ENCODE data around the gene ITGB6. TPM values are rescaled to one million over a fixed set of nuclear protein-coding genes. Genes with fewer than 3 reads are reported as not detected.

Gene ITGB6
- total RNA-seq, 2 experiments from 2014 or later: not detected

- ChIA-PET CTCF (interaction anchor here (0.5 kb wide), 1 partner anchor 41 kb away, joined by 3 read pairs; no protein-coding TSS in a partner anchor), POLR2A (no interaction called here)
- H3K9me3 Mint-ChIP-seq: no peaks in the 10 kb centered on the region
- peaks cover 34% of the 10 kb centered on the region for H3K4me1 Mint-ChIP-seq
- no peak overlapping the region for H3K27ac Mint-ChIP-seq
- no peak for DNase-seq
- H3K36me3 Mint-ChIP-seq (ENCODE audit: low read depth): no peaks in the 10 kb centered on the region
- peaks cover 6% of the 10 kb centered on the region for H3K27me3 Mint-ChIP-seq
- no peak overlapping the region for H3K4me3 Mint-ChIP-seq
Observed at GRCh38 chr2:160227293-160227915, 27.3 kb upstream of the ITGB6 start.

GRCh38 chr2:160226367-160226766 is 26.3 kb upstream of the ITGB6 start:
- Mint-ChIP-seq H3K36me3 (ENCODE audit: low read depth) (no peaks in the 10 kb centered on the region), H3K4me3 (no peak overlapping the region), H3K27ac (no peak overlapping the region), H3K4me1 (peaks cover 43% of the 10 kb centered on the region), H3K27me3 (peaks cover 6% of the 10 kb centered on the region), H3K9me3 (no peaks in the 10 kb centered on the region)
- ChIA-PET CTCF (interaction anchor here (0.5 to 2.4 kb wide), 4 partner anchors 16 to 743 kb away, joined by 3 to 7 read pairs (median 4); no protein-coding TSS in a partner anchor), POLR2A (no interaction called here)
- DNase-seq: no peak

GRCh38 chr2:160225722-160226121 is 25.6 kb upstream of the ITGB6 start:
- no peak for DNase-seq
- Mint-ChIP-seq H3K27ac (no peak overlapping the region), H3K9me3 (no peaks in the 10 kb centered on the region), H3K4me3 (no peak overlapping the region), H3K36me3 (ENCODE audit: low read depth) (no peaks in the 10 kb centered on the region), H3K27me3 (peaks cover 6% of the 10 kb centered on the region), H3K4me1 (peaks cover 49% of the 10 kb centered on the region)
- ChIA-PET POLR2A (no interaction called here), CTCF (interaction anchor here (1.1 to 2.4 kb wide), 3 partner anchors 16 to 116 kb away, joined by 3 to 7 read pairs (median 4); no protein-coding TSS in a partner anchor)

- DNase-seq: no peak
- POLR2A ChIA-PET: interaction anchor here (0.9 kb wide), 1 partner anchor 46 kb away, joined by 3 read pairs; no protein-coding TSS in a partner anchor
- no peaks in the 10 kb centered on the region for H3K9me3 Mint-ChIP-seq
- H3K36me3 Mint-ChIP-seq (ENCODE audit: low read depth): no peaks in the 10 kb centered on the region
- H3K27ac Mint-ChIP-seq: peak overlapping the region; percentile 41
- CTCF ChIA-PET: interaction anchor here (1.4 to 2.4 kb wide), 2 partner anchors 27 to 46 kb away, joined by 6 to 7 read pairs; no protein-coding TSS in a partner anchor
- H3K4me1 Mint-ChIP-seq: peaks cover 60% of the 10 kb centered on the region
- H3K4me3 Mint-ChIP-seq: no peak overlapping the region
- H3K27me3 Mint-ChIP-seq: peaks cover 4% of the 10 kb centered on the region
Observed at GRCh38 chr2:160224507-160224906, 24.4 kb upstream of the ITGB6 start.

- H3K36me3 Mint-ChIP-seq (ENCODE audit: low read depth): no peaks in the 10 kb centered on the region
- peaks cover 64% of the 10 kb centered on the region for H3K4me1 Mint-ChIP-seq
- peak; percentile 21 for DNase-seq
- peaks cover 2% of the 10 kb centered on the region for H3K27me3 Mint-ChIP-seq
- CTCF ChIA-PET: interaction anchor here (1.4 kb wide), 1 partner anchor 28 kb away, joined by 6 read pairs; no protein-coding TSS in a partner anchor
- H3K9me3 Mint-ChIP-seq: no peaks in the 10 kb centered on the region
- POLR2A ChIA-PET: interaction anchor here (0.9 kb wide), 1 partner anchor 46 kb away, joined by 3 read pairs; no protein-coding TSS in a partner anchor
- peak overlapping the region; percentile 36 for H3K4me3 Mint-ChIP-seq
- peak overlapping the region; percentile 41 for H3K27ac Mint-ChIP-seq
Observed at GRCh38 chr2:160224060-160224459, 24.0 kb upstream of the ITGB6 start.

- ChIA-PET CTCF (interaction anchor here (1.4 kb wide), 1 partner anchor 28 kb away, joined by 6 read pairs; no protein-coding TSS in a partner anchor), POLR2A (no interaction called here)
- H3K27ac Mint-ChIP-seq: no peak overlapping the region
- no peaks in the 10 kb centered on the region for H3K9me3 Mint-ChIP-seq
- H3K27me3 Mint-ChIP-seq: peaks cover 2% of the 10 kb centered on the region
- peaks cover 64% of the 10 kb centered on the region for H3K4me1 Mint-ChIP-seq
- no peaks in the 10 kb centered on the region for H3K36me3 Mint-ChIP-seq (ENCODE audit: low read depth)
- H3K4me3 Mint-ChIP-seq: no peak overlapping the region
- no peak for DNase-seq
Observed at GRCh38 chr2:160223560-160223959, 23.5 kb upstream of the ITGB6 start.

- Mint-ChIP-seq H3K9me3 (no peaks in the 10 kb centered on the region), H3K27ac (no peak overlapping the region), H3K4me1 (peaks cover 64% of the 10 kb centered on the region), H3K36me3 (ENCODE audit: low read depth) (no peaks in the 10 kb centered on the region), H3K4me3 (no peak overlapping the region), H3K27me3 (peaks cover 2% of the 10 kb centered on the region)
- no peak for DNase-seq
- POLR2A ChIA-PET: no interaction called here
- CTCF ChIA-PET: no interaction called here
Observed at GRCh38 chr2:160222546-160223283, 22.6 kb upstream of the ITGB6 start.

- Mint-ChIP-seq H3K36me3 (ENCODE audit: low read depth) (no peaks in the 10 kb centered on the region), H3K4me3 (no peak overlapping the region), H3K27ac (no peak overlapping the region)
Observed at GRCh38 chr2:160221391-160222276, 21.6 kb upstream of the ITGB6 start.

GRCh38 chr2:160220545-160221009 is 20.5 kb upstream of the ITGB6 start:
- H3K27me3 Mint-ChIP-seq: peaks cover 13% of the 10 kb centered on the region
- peak; percentile 45 for DNase-seq
- peaks cover 60% of the 10 kb centered on the region for H3K4me1 Mint-ChIP-seq
- ChIA-PET CTCF (interaction anchor here (0.8 to 2.0 kb wide), 4 partner anchors 11 to 774 kb away, joined by 3 to 10 read pairs (median 4); no protein-coding TSS in a partner anchor), POLR2A (interaction anchor here (0.9 to 1.6 kb wide), 4 partner anchors 12 to 446 kb away, joined by 3 to 4 read pairs (median 3); no protein-coding TSS in a partner anchor)
- no peak overlapping the region for H3K4me3 Mint-ChIP-seq
- H3K9me3 Mint-ChIP-seq: no peaks in the 10 kb centered on the region
- H3K36me3 Mint-ChIP-seq (ENCODE audit: low read depth): no peaks in the 10 kb centered on the region
- H3K27ac Mint-ChIP-seq: peak overlapping the region; percentile 61

More at GRCh38 chr2:160221391-160222276, 21.6 kb upstream of the ITGB6 start:
- ChIA-PET POLR2A (interaction anchor here (0.9 to 1.6 kb wide), 2 partner anchors 74 to 445 kb away, joined by 3 read pairs; no protein-coding TSS in a partner anchor), CTCF (interaction anchor here (2.0 kb wide), 1 partner anchor 12 kb away, joined by 10 read pairs; no protein-coding TSS in a partner anchor)
- peaks cover 6% of the 10 kb centered on the region for H3K27me3 Mint-ChIP-seq
- H3K9me3 Mint-ChIP-seq: no peaks in the 10 kb centered on the region
- no peak for DNase-seq
- peaks cover 60% of the 10 kb centered on the region for H3K4me1 Mint-ChIP-seq

GRCh38 chr2:160220026-160220425 is 20.0 kb upstream of the ITGB6 start:
- H3K4me3 Mint-ChIP-seq: no peak overlapping the region
- no peak for DNase-seq
- ChIA-PET CTCF (interaction anchor here (0.8 to 2.0 kb wide), 5 partner anchors 10 to 774 kb away, joined by 3 to 10 read pairs (median 4); no protein-coding TSS in a partner anchor), POLR2A (interaction anchor here (1.3 to 1.6 kb wide), 3 partner anchors 11 to 446 kb away, joined by 3 to 4 read pairs (median 3); no protein-coding TSS in a partner anchor)
- no peaks in the 10 kb centered on the region for H3K9me3 Mint-ChIP-seq
- peaks cover 56% of the 10 kb centered on the region for H3K4me1 Mint-ChIP-seq
- no peaks in the 10 kb centered on the region for H3K36me3 Mint-ChIP-seq (ENCODE audit: low read depth)
- H3K27me3 Mint-ChIP-seq: peaks cover 13% of the 10 kb centered on the region
- H3K27ac Mint-ChIP-seq: peak overlapping the region; percentile 61

- Mint-ChIP-seq H3K4me3 (no peak overlapping the region), H3K27me3 (peaks cover 24% of the 10 kb centered on the region), H3K9me3 (no peaks in the 10 kb centered on the region), H3K27ac (no peak overlapping the region), H3K36me3 (ENCODE audit: low read depth) (no peaks in the 10 kb centered on the region), H3K4me1 (peaks cover 12% of the 10 kb centered on the region)
- POLR2A ChIA-PET: no interaction called here
- CTCF ChIA-PET: no interaction called here
- DNase-seq: no peak
Observed at GRCh38 chr2:160214461-160215445, 14.7 kb upstream of the ITGB6 start.
